ENCODE results near the gene ARL6IP6. TPM values are rescaled to one million over a fixed set of nuclear protein-coding genes. Genes with fewer than 3 reads are reported as not detected.

The ARL6IP6 gene
- total and polyA plus RNA-seq, 2 of the 13 experiments (the other 11 are each of a cell fraction or from before 2014, with no cell fraction given): 45.0 to 65.9 TPM

GRCh38 chr2:152718076-152718908 is at the start of gene ARL6IP6 (continued):
- no peak; the same call in 1 of the 2 replicates for TF ChIP-seq SMAD9 (CRISPR knock-in tag; IDR thresholded peaks at IDR 0.05)
- TF ChIP-seq BRD4 (CRISPR knock-in tag; IDR thresholded peaks at IDR 0.05): no peak; the same call in 1 of the 2 replicates
- no peak for TF ChIP-seq FOXA1 (IDR thresholded peaks at IDR 0.05)
- peak; percentile 1; the same call in 1 of the 2 replicates for TF ChIP-seq FOXA1 (CRISPR knock-in tag; IDR thresholded peaks at IDR 0.05)
- peak; percentile 32; the same call in 1 of the 2 replicates for TF ChIP-seq HES4 (CRISPR knock-in tag; IDR thresholded peaks at IDR 0.05; ENCODE audit: borderline replicate concordance)
- TF ChIP-seq MTF1 (CRISPR knock-in tag; IDR thresholded peaks at IDR 0.05): 0 out of 2 replicates have a peak, but pooled peaks have one; percentile 53
- peak; percentile 87 for TF ChIP-seq ZNF430 (CRISPR knock-in tag; IDR thresholded peaks at IDR 0.05)
- TF ChIP-seq GPN1 (CRISPR knock-in tag; IDR thresholded peaks at IDR 0.05; ENCODE audit: borderline replicate concordance): no peak
- peak; percentile 88 for TF ChIP-seq CREB1 (IDR thresholded peaks at IDR 0.05)
- no peak; the same call in 1 of the 2 replicates for TF ChIP-seq CREB1 (CRISPR knock-in tag; IDR thresholded peaks at IDR 0.05)
- peak; percentile 97 for TF ChIP-seq ZNF709 (CRISPR knock-in tag; IDR thresholded peaks at IDR 0.05)
- no peak for TF ChIP-seq NFE2L1 (CRISPR knock-in tag; IDR thresholded peaks at IDR 0.05; ENCODE audit: borderline replicate concordance)
- TF ChIP-seq ZNF615 (CRISPR knock-in tag; IDR thresholded peaks at IDR 0.05; ENCODE audit: borderline replicate concordance): 0 out of 2 replicates have a peak, but pooled peaks have one; percentile 37
- no peak; the same call in 1 of the 2 replicates for TF ChIP-seq ARHGAP35 (CRISPR knock-in tag; IDR thresholded peaks at IDR 0.05; ENCODE audit: borderline replicate concordance)
- peak; percentile 72 for TF ChIP-seq ZNF678 (CRISPR knock-in tag; IDR thresholded peaks at IDR 0.05)
- peak; percentile 97 for TF ChIP-seq ZNF670 (CRISPR knock-in tag; IDR thresholded peaks at IDR 0.05; ENCODE audit: borderline replicate concordance)
- peak; percentile 33; the same call in 1 of the 2 replicates for TF ChIP-seq ZNF136 (CRISPR knock-in tag; IDR thresholded peaks at IDR 0.05; ENCODE audit: low read depth)
- peak; percentile 74 for TF ChIP-seq GMEB1 (CRISPR knock-in tag; IDR thresholded peaks at IDR 0.05; ENCODE audit: borderline replicate concordance)
- TF ChIP-seq NFKBIZ (CRISPR knock-in tag; IDR thresholded peaks at IDR 0.05): no peak
- peak; percentile 84; the same call in 1 of the 3 replicates for TF ChIP-seq MXI1 (IDR thresholded peaks at IDR 0.05; ENCODE audit: borderline replicate concordance, low read depth, low read length)
- TF ChIP-seq TOPORS (CRISPR knock-in tag; IDR thresholded peaks at IDR 0.05): peak; percentile 94
- peak; percentile 67 for TF ChIP-seq ARNT2 (CRISPR knock-in tag; IDR thresholded peaks at IDR 0.05; ENCODE audit: low read depth)
- no peak for TF ChIP-seq LBX2 (CRISPR knock-in tag; IDR thresholded peaks at IDR 0.05; ENCODE audit: borderline replicate concordance)
- TF ChIP-seq ZFP82 (CRISPR knock-in tag; IDR thresholded peaks at IDR 0.05; ENCODE audit: borderline replicate concordance): peak; percentile 96
- TF ChIP-seq SIX1 (CRISPR knock-in tag; IDR thresholded peaks at IDR 0.05; ENCODE audit: borderline replicate concordance): peak; percentile 9; the same call in 1 of the 2 replicates
- peak; percentile 98 for TF ChIP-seq RBFOX2 (IDR thresholded peaks at IDR 0.05; ENCODE audit: low read depth, low read length)
- peak; percentile 13 for TF ChIP-seq SMAD3 (CRISPR knock-in tag; IDR thresholded peaks at IDR 0.05)
- 0 out of 2 replicates have a peak, but pooled peaks have one; percentile 76 for TF ChIP-seq ZNF234 (CRISPR knock-in tag; conservative IDR thresholded peaks at IDR 0.05)
